Activated CD4-positive, alpha-beta T cell treated with anti-CD3 and anti-CD28 coated beads, Interleukin-10, Interleukin-2, amounts not matched to agents 100 ng/mL and 50 ng/mL, durations not matched to agents 16 hours and 8 hours (primary cell): ENCODE data around the gene ZC3H12D.
"Not testable (repeated sequence)": the region's sequence is repeated elsewhere in the genome, so short reads cannot be mapped to it uniquely, and the experiment has no call there.

ENCODE experiments used
- DNase-seq: peaks from one replicate; pipeline ENCODE4 v3.0.0-alpha.2; 2020

ZC3H12D gene

GRCh38 chr6:149483334-149483725 lies 1.5 kb downstream of the ZC3H12D start:
- no peak for DNase-seq

DNA sequence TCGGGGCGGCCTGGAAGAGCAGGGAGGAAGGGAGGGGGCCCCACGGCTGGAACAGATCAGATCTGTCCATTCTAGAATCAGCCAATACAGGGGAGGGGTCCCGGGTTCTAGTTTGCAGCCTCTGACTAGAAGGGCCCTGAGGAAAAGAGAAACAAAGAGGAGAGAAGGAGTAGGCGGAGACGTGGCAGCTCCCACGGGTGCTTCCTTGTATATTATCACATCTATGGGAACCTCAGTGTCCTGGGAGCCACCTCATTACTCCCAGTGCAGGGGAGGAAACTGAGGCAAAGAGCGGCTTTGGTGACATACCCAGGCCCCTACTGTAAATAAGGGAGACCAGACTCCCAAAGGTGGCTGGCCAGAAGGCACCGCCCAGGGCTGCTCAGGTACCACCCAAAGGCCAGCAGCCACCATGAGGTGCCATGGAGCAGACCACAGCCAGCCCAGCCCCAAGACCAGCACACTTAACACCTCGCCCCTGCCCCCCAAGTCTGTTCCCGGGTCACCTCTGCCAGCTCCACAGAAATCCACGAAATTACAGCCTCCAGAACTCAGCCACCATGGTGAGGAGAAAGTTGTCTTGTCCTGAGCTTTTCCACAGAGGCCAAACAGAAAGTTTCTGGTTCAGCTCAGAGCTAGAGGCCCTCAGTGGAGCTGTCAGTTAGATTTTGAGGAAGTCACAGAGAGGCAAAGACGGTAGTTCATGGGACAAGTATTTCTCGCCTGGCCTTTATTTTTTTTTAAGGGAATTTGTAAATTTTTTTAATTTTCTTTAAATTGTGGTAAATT lies 2.1 kb downstream of the ZC3H12D start:
- peak; percentile 60 for DNase-seq

- peak; percentile 62 for DNase-seq
These were observed 4.1 kb downstream of the ZC3H12D start for GRCh38 chr6:149480502-149481280.

DNA sequence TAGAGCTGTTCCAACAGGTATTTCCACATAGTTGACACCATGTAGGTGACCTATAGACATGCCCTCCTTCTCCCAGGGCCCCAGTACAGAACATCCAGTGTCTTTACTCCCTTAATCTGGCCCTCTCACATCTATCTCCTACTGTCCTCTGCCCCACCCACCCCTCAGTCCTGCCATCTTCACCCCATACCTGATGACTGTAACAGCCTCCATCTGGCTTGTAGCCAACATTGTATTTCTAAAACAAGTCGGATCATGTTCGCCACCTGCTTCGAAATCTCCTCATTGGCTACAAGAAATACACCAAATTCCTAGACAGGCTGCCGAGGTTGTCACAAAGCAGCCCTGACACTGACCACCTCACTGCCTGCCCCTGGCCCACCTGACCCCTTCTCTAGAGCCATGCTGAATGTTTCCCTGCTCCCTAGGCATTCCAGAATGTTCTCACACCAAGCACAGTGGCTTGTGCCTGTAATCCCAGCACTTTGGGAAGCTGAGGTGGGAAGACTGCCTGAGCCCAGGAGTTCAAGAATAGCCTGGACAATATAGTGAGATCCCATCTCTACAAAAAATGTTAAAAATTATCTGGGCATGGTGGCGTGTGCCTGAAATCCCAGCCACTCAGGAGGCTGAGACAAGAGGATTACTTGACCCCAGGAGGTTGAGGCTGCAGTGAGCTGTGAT lies 6.0 kb downstream of the ZC3H12D start:
- DNase-seq = no peak

DNA sequence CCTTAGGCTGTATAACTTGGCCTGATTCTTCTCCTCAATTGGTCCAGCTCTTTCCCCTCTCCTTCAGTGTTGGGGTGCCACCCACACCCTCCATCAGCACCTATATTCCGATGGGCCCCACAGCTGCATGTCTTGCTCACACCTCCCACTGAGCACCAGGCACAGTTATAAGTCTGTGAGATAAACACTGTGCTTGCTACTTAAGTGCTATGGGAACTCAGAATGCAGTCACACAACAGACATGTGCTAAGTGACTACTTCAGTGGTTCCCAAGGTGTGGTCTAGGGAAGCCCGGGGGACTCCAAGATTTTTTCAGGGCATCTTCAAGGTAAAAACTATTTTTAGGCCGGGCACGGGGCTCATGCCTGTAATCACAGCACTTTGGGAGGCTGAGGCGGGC lies 7.3 kb downstream of the ZC3H12D start:
- DNase-seq = no peak

- no peak for DNase-seq
These were observed 7.9 kb downstream of the ZC3H12D start for GRCh38 chr6:149476789-149477455.

DNA sequence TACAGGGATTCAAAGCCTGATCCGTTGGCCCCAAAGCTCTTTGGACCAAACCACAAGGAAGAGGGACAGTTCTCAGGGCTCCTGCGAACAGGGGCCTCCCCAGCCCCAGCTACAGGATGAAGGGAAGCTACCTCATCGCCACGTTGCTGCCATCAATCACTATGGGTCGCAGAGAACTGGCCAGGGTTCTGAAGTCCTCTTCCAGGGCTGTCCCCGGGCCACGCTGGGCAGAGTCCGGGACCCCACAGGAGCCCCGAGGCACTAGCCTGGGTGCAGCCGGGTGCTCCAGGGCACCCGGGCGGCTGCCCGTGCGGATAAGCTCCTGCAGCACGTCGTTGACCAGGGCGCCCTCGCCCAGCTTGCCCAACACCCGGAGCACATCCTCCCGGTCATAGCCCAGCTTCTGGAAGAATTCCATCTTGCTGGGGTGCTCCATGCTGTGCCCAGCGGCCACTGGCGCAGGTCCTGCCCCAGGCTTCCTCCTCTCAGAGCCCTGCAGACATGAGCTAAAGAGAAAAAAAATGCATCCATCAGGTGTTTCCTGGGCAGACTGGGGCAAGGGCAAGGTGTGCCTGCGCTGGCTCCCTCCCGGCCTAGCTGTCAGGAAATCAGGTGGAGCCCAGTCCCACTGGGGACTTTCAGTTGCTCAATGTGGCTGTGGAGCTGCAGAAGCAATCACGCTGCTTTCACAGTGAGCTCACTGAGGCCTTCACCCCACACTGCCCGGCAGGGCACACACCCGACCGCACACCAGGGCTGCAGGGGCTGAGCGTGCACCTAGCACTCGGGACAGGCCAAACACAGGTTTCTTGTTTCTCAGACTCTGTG lies 10.5 kb downstream of the ZC3H12D start:
- no peak for DNase-seq

GRCh38 chr6:149473080-149474052 lies 11.4 kb downstream of the ZC3H12D start:
- DNase-seq = no peak

GRCh38 chr6:149472241-149472640 lies 12.6 kb downstream of the ZC3H12D start:
- DNase-seq = no peak

- DNase-seq = no peak
These were observed 13.0 kb downstream of the ZC3H12D start for GRCh38 chr6:149471801-149472200.

- no peak for DNase-seq
These were observed 13.9 kb downstream of the ZC3H12D start for GRCh38 chr6:149470948-149471347.

- peak; percentile 29 for DNase-seq
These were observed 16.6 kb downstream of the ZC3H12D start for GRCh38 chr6:149468179-149468578.

GRCh38 chr6:149467265-149467664 lies 17.5 kb downstream of the ZC3H12D start:
- no peak for DNase-seq

GRCh38 chr6:149464411-149464810 lies 20.4 kb downstream of the ZC3H12D start:
- no peak for DNase-seq

GRCh38 chr6:149463781-149464180 lies 21.0 kb downstream of the ZC3H12D start:
- DNase-seq = no peak

GRCh38 chr6:149462712-149463111 lies 22.1 kb downstream of the ZC3H12D start:
- not testable (repeated sequence) for DNase-seq

DNA sequence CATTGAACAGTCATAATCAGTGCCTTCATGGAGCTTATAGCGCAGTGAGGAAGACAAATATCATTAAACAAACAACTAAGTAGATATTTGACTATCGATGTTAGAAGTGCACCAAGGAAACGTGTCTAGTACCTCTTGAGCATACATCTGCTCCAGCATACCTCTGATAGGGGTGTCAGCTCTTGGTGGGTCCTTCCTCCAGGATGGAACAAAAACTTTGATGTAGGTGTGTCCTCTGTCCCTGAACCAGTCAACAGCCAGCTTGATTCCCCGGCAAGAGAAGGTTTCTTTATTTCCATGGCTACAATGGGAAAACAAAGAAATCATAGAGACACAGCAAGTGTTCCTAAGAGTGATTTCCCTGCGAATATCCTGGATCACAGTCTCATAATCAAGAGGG lies 23.1 kb downstream of the ZC3H12D start:
- DNase-seq = no peak

DNA sequence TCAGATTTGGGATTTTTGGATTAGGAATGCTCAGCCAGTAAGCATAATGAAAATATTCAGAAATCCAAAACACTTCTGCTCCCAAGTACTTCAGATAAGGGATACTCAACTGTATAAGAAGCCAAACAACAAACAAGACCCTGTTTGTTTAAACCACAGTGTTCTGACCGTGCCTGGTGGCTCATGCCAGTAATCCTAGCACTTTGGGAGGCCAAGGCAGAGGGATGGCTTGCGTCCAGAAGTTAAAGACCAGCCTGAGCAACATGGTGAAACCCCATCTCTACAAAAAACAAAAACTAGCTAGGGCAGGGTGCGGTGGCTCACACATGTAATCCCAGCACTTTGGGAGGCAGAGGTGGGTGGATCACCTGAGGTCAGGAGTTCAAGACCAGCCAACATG lies 24.6 kb downstream of the ZC3H12D start:
- DNase-seq = not testable (repeated sequence)

DNA sequence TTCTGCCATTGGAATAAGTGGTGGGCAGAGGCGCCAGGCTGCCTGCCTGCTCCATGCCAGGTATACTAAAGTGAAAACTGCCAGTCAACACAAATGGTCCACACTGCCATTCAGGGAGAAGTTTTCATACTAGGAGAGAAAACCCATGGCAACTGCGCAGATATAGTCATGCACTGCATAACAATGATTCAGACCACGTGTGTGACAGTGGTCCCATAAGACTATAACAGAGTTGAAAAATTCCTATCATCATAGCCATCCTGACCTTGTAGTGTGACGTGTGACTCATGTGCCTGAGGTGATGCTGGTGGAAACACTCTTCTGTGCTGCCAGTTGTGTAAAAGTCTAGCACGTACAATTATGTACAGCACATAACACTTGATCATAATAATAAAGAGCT lies 25.1 kb downstream of the ZC3H12D start:
- DNase-seq = no peak

GRCh38 chr6:149458806-149459205 lies 26.0 kb downstream of the ZC3H12D start:
- no peak for DNase-seq

DNA sequence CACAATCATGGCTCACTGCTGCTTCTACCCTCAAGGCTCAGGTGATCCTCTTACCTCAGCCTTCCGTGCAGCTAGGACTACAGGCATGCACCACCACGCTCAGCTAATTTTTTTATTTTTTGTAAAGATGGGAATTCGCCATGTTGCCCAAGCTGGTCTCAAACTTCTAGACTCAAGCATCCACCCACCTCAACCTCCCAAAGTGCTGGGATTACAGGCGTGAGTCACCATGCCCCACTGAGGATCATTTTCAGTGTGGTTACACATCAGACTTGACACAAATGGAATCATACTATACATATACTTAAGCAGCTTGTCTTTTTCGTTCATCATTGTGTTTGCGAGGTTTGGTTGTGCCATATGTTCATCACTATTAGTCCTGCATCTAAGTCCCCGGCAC lies 26.6 kb downstream of the ZC3H12D start:
- DNase-seq = no peak
